22Rv1 (cell line): ENCODE data around the gene KCNG4.

Experiments
- CTCF ChIP-seq: fragments of 450-650 bp; IDR thresholded peaks from 2 replicates; pipeline ENCODE4 v1.5.1; 2017; ENCODE audit warnings: mild to moderate bottlenecking
- ZFX ChIP-seq: fragments of 450-650 bp; IDR thresholded peaks from 2 replicates; pipeline ENCODE4 v1.6.1; 2017; ENCODE audit warnings: antibody characterized with exemption, borderline replicate concordance

- no peak for TF ChIP-seq CTCF
- TF ChIP-seq ZFX: no peak
Observed at GRCh38 chr16:84270531-84270930, 30.7 kb upstream of the KCNG4 start.
